Esophagus muscularis mucosa (tissue), 3 donors: Measurements from ENCODE around the gene ABHD12.

ENCODE experiments used
- CTCF ChIP-seq, 3 experiments: fragments of 200-600 bp in 2 of 3; fragments of 450-650 bp in 1 of 3; sonication (generic) in 2 of 3; IDR thresholded peaks; one replicate each; pipeline ENCODE4 v1.5.1; 2017 to 2019; ENCODE audit warnings: antibody characterized with exemption in 3 of 3, mild to moderate bottlenecking in 2 of 3, moderate library complexity in 1 of 3
- POLR2A ChIP-seq: fragments of 450-650 bp; IDR thresholded peaks from one replicate; pipeline ENCODE4 v1.6.1; 2017; ENCODE audit warnings: antibody characterized with exemption, moderate library complexity, mild to moderate bottlenecking, low read depth

- no peak for TF ChIP-seq CTCF (IDR thresholded peaks at IDR 0.05)
- TF ChIP-seq POLR2A = no peak
Observed at GRCh38 chr20:25408890-25409289, 18.3 kb upstream of the ABHD12 start.
